Measurements from ENCODE around the gene ATP6V0C.
A peak's percentile ranks its signal among the peaks of the same experiment; 100 is the strongest.

The ATP6V0C gene

DNA sequence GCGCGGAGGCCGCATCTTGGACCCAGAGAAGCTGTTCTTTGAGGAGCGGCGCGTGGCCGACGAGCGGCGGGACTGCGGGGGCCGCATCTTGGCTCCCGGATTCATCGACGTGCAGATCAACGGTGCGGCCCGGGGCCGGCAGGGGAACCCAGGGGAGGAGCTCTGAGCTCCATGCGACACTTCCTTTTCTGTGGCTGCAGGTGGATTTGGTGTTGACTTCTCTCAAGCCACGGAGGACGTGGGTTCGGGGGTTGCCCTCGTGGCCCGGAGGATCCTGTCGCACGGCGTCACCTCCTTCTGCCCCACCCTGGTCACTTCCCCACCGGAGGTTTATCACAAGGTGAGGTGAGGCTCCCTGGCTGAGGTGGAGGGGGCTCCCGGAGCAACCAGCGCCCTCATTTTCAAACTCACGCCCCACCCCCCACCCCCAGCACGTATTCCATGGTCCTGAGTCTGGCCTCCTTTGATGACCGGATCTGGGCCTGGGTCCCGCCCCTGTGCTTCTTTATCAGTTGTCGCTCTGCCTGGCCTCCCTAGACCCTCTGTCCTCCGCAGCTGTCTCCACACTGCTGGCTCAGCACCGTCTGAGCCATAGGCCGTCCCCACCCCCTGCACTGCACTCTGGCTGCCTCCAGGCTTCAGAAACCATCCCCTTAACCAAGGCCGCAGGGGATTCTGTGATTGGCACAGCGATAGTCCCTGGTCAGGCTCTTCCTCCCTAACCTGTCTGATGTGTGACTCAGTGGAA lies 7.2 kb downstream of the ATP6V0C start:
- peak; percentile 66 for ATAC-seq
- Mint-ChIP-seq H3K9me3 (no peaks in the 10 kb centered on the region), H3K4me1 (peaks cover 62% of the 10 kb centered on the region), H3K4me3 (peak overlapping the region; percentile 79), H3K36me3 (peaks cover 92% of the 10 kb centered on the region), H3K27ac (peak overlapping the region; percentile 95)
- no peak for DNase-seq (ENCODE audit: low spot score in 2 of 2)

DNA sequence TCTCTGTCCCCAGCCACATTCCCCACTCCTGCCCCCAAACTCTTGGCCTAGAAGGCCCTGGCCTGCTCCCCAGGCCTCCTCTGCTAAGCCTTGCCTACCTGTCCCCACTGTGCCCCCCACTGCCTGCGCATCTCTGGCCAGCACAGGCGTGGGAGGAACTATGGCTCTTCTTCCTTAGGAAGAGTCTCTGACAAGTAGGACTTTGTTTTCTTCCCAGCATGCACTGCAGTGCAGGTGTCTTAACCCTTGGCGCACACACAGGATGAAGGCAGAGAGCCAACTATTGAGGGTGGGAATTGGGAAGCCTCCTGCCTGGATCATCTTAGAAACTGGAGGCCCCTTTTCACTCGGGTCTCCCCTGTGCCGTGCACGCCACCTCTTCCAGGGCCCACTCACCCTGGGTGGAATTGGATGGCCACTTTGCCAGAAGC lies 10.1 kb downstream of the ATP6V0C start:
- DNase-seq (ENCODE audit: low spot score in 2 of 2) = no peak
- Mint-ChIP-seq H3K4me1 (peaks cover 34% of the 10 kb centered on the region), H3K9me3 (no peaks in the 10 kb centered on the region), H3K27ac (peak overlapping the region; percentile 66), H3K4me3 (no peak overlapping the region), H3K36me3 (peaks cover 67% of the 10 kb centered on the region)
- ATAC-seq = no peak

DNA sequence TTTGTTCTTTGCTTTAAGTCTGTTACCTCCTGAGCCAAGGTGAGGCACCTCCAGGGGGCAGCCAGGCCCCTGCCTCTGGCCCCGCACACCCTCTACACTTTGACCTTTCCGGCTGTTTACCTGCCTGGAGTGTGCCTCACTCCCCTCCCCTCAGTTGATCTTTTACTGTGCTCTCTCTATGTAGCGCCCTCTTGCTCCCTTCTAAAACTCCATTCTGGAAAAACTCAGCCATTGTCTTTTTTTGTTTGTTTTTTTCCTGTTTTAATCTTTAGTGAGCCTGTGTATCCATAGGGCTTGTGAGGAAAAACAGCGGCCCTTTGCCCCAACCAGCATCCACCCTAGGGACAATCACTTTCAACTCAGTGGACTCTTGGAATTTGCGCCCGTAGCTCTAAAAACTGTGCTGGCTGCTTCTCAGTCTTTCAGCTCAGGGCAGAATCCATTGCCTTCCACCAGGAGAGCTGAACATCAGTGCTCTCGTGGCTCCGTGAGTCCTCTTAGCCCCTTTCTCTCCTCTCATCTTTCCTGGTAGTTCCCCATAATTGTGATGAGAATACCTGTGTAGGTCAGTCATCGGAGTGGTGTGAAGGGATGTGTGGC lies 10.7 kb downstream of the ATP6V0C start:
- H3K27ac Mint-ChIP-seq = peak overlapping the region; percentile 66
- H3K9me3 Mint-ChIP-seq = no peaks in the 10 kb centered on the region
- ATAC-seq (no peak), DNase-seq (ENCODE audit: low spot score in 2 of 2) (no peak)
- no peak overlapping the region for H3K4me3 Mint-ChIP-seq
- H3K36me3 Mint-ChIP-seq = peaks cover 60% of the 10 kb centered on the region
- H3K4me1 Mint-ChIP-seq = peaks cover 27% of the 10 kb centered on the region

DNA sequence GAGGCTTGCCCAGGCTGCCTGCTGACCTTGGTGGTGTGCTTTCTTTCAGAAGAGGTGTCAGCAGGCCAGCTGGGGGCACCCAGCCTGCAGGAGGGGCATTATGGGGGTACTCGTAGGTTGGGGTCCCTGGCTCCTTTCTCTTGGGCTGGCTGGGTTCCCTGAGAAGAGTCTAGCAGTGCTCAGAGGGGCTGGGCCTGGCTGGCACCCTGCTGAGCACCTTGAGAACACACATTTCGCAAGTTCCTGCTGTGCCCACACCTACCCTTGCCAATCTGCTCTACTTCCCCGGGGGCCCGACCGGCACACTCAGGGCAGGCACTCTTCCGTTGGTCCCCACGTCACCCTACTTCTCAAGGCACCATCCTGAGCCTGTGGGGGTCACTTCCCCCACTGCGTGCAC lies 12.4 kb downstream of the ATP6V0C start:
- ATAC-seq (no peak), DNase-seq (ENCODE audit: low spot score in 2 of 2) (no peak)
- H3K9me3 Mint-ChIP-seq = no peaks in the 10 kb centered on the region
- H3K27ac Mint-ChIP-seq = no peak overlapping the region
- H3K4me3 Mint-ChIP-seq = no peak overlapping the region
- H3K4me1 Mint-ChIP-seq = peaks cover 25% of the 10 kb centered on the region
- H3K36me3 Mint-ChIP-seq = peaks cover 49% of the 10 kb centered on the region

DNA sequence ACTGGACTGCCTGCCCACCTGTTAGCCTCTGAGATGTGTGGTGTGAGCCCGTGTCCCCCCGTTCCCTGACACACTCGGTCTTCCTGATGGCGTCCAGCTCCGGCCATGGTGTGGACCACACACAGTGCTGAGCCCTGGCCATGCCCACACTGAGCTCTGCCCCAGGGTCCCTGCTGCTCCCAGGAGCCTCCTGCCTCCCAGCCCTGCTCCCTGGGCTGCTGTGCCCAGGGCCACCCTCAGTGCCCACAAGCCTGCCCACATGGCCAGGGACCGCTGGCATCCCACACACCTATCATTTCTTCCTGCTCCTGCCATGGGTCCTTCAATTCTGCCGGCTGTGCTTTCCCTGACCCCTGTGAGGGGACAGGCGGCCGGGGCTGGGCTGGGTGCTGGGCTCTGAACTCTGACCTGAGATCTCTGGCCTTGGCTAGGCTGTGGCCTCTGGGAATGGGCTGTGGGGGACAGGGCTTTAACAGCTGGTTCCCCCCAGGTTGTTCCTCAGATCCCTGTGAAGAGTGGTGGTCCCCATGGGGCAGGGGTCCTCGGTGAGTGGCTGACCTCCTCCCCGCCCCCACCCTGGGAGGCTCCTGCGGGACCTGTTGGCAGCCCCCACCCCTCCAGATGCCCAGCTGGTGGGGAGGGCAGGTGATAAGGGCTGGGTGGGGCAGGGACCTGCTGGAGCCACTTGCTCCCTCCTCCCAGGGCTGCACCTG lies 13.5 kb downstream of the ATP6V0C start:
- Mint-ChIP-seq H3K4me3 (no peak overlapping the region), H3K36me3 (peaks cover 45% of the 10 kb centered on the region), H3K4me1 (peaks cover 30% of the 10 kb centered on the region), H3K27ac (no peak overlapping the region), H3K9me3 (no peaks in the 10 kb centered on the region)
- no peak for ATAC-seq
- DNase-seq (ENCODE audit: low spot score in 2 of 2) = no peak

DNA sequence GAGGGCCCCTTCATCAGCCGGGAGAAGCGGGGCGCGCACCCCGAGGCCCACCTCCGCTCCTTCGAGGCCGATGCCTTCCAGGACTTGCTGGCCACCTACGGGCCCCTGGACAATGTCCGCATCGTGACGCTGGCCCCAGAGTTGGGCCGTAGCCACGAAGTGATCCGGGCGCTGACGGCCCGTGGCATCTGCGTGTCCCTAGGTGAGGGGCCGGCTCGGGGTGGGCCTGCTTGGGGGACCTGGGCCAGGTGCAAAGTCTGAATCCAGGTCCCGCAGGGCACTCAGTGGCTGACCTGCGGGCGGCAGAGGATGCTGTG lies 14.0 kb downstream of the ATP6V0C start:
- ATAC-seq (no peak), DNase-seq (ENCODE audit: low spot score in 2 of 2) (no peak)
- Mint-ChIP-seq H3K9me3 (no peaks in the 10 kb centered on the region), H3K4me1 (peaks cover 35% of the 10 kb centered on the region), H3K4me3 (no peak overlapping the region), H3K27ac (no peak overlapping the region), H3K36me3 (peaks cover 51% of the 10 kb centered on the region)

DNA sequence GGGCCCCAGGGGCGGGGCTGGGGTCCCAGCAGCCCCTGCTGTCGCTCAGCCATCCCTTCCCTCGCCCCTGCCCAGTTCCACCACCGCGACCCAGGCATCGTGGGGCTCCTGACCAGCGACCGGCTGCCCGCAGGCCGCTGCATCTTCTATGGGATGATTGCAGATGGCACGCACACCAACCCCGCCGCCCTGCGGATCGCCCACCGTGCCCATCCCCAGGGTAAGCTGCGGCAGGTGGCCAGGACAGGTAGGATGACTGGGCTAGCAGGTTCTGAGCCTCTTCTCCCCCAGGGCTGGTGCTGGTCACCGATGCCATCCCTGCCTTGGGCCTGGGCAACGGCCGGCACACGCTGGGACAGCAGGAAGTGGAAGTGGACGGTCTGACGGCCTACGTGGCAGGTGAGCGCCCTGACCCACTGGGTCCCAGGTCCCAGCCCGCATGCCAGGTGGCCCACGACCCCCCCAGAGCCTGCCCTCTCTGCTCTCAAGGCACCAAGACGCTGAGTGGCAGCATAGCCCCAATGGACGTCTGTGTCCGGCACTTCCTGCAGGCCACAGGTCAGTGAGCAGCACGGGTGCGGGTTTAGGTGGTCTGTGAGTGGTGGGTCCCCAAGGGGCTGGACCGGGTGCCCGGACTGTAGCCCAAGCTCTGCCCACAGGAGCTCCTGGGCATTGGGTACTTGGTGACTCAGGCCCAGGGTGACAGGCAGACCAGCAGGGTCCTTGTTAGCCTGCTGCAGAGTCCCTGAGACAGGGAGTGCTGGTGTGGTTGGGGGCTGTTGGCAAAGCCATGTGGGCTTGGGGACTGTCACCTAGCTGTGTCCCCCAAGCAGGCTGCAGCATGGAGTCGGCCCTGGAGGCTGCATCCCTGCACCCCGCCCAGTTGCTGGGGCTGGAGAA lies 14.7 kb downstream of the ATP6V0C start:
- Mint-ChIP-seq H3K4me3 (no peak overlapping the region), H3K27ac (no peak overlapping the region), H3K36me3 (peaks cover 48% of the 10 kb centered on the region), H3K9me3 (no peaks in the 10 kb centered on the region), H3K4me1 (peaks cover 38% of the 10 kb centered on the region)
- ATAC-seq (no peak), DNase-seq (ENCODE audit: low spot score in 2 of 2) (no peak)

DNA sequence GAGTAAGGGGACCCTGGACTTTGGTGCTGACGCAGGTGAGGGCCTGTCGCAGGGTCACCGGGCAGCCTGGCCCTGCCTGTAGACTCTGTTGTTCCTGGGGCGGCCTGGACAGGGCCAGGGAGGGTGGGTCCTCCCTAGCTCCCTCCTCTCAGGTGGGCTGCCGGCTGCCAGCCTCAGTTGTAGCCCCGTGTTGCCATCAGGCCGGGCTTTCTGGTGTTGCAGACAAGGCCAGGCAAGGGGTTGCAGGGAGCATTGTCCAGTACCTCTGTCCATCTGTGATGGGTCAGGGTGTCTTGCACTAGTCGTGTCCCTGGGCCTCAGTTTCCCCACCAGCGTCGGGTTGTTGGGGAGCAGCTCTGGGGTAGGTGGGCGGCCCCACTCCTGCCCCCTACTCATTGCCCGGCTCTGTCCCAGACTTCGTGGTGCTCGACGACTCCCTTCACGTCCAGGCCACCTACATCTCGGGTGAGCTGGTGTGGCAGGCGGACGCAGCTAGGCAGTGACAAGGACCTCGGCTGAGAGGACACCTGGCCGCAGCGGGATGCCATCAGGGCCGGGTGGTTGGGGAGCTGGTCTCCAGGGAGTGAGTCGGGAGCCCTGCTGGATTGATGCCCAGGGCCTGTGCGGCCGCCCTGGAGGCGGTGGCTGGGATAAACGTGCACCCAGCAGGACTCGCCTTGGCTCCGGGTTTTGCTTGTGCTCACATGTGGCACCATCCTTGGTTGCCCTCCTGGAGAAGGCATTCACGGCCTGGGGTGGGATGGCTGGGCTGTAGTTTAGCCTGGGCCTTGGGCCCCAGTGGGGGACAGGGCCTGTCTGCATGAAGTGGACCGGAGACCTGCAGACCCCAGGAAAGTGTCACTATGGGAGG lies 15.5 kb downstream of the ATP6V0C start:
- no peak for DNase-seq (ENCODE audit: low spot score in 2 of 2)
- peaks cover 30% of the 10 kb centered on the region for H3K4me1 Mint-ChIP-seq
- peaks cover 40% of the 10 kb centered on the region for H3K36me3 Mint-ChIP-seq
- ATAC-seq = no peak
- no peaks in the 10 kb centered on the region for H3K9me3 Mint-ChIP-seq
- H3K27ac Mint-ChIP-seq = no peak overlapping the region
- H3K4me3 Mint-ChIP-seq = no peak overlapping the region

DNA sequence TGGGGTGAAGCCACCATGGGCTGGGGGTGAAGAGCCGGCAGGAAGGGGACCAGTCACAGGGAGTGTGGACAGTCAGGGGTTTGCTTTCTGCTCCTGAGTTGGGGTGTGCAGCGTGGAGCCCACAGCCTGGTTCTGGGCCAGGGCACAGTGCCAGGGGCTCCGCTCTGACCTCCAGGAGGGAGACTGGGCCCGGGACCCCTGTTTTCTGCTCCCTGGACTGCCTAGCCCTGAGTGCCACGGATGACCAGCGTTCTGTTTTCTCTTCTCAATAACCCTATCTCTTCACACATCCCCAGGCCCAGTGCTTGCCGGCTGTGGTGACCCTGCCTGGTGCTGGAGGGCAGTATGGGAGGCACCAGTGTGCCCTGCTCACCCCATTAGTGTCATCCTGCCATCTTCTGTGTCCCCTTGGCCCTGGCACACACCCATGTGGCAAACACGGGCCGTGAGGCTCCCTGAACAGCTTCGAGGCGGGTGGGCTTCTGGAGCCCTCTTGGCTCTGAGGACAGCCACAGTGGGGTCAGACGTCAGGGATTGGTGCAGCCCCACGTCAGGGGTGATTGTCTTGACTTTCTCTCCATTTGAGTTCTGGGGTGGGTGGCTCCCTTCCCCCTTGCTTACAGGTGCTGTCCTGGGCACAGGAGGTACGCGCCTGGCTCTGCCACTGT lies 16.3 kb downstream of the ATP6V0C start:
- peak overlapping the region; percentile 97 for H3K27ac Mint-ChIP-seq
- peaks cover 26% of the 10 kb centered on the region for H3K4me1 Mint-ChIP-seq
- DNase-seq (ENCODE audit: low spot score in 2 of 2) (no peak), ATAC-seq (no peak)
- H3K36me3 Mint-ChIP-seq = peaks cover 32% of the 10 kb centered on the region
- H3K9me3 Mint-ChIP-seq = no peaks in the 10 kb centered on the region
- H3K4me3 Mint-ChIP-seq = peak overlapping the region; percentile 31

DNA sequence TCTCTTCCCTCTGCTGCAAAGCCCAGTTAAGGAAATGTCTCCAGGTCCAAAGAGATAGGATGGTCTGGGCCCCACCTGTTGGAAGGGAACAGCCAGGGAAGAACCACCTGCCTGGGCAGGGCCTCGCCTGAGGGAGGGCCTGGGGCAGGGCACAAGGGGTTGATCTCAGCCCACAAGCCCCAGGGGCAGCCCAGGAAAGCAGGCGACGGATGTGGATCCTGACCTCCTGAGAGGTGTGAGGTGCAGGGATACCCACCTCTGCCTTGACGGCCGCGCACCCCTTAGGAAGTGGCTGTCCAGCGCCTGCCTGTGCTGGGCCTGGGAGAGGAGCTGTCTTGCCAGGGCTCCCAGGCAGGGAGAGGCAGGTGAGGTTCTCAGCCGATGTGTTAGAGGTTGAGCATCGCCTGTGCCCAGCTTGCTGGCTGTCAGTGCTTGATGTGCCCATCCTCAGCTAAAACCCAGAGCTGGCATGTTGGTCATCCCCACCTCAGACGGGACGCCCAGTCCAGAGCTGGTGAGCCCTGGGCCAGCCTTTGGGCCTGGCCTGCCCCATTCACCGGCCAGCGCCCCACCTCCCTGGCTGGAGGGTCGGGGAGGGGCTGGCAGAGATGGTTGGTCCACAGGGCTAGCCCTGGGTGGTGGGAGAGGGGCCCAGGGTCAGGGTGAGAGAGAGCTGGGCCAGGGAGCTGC lies 17.0 kb downstream of the ATP6V0C start:
- Mint-ChIP-seq H3K9me3 (no peaks in the 10 kb centered on the region), H3K4me3 (peak overlapping the region; percentile 96), H3K36me3 (peaks cover 26% of the 10 kb centered on the region), H3K4me1 (peaks cover 26% of the 10 kb centered on the region), H3K27ac (peak overlapping the region; percentile 97)
- no peak for DNase-seq (ENCODE audit: low spot score in 2 of 2)
- no peak for ATAC-seq

DNA sequence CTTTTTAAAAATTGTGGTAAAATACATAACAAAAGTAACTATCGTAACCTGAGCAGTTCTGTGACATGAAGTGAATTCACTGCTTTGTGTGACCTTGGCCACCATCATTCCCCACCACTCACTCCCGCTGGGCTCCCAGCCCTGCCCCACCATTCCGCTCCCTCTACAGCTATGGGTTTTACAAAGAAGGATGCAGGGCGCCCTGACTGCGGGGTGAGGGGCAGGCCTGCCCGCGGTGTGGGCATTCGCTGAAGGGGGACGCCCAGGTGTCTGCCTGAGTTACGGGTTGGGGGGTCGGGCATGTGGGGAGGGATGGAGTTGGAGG lies 17.6 kb downstream of the ATP6V0C start, which contains the start of gene CEMP1:
Gene CEMP1 (minus strand): TSS at position 38 of the 325 bp plus-strand sequence. CDS start 335 bp downstream, outside the sequence.
- H3K4me3 Mint-ChIP-seq = peak within 1 kb of the TSS; percentile 96
- no peaks in the 10 kb centered on the region for H3K9me3 Mint-ChIP-seq
- no peak for DNase-seq (ENCODE audit: low spot score in 2 of 2)
- peaks cover 26% of the 10 kb centered on the region for H3K4me1 Mint-ChIP-seq
- peak within 1 kb of the TSS; percentile 97 for H3K27ac Mint-ChIP-seq
- peaks cover 22% of the 10 kb centered on the region for H3K36me3 Mint-ChIP-seq
- no peak for ATAC-seq

DNA sequence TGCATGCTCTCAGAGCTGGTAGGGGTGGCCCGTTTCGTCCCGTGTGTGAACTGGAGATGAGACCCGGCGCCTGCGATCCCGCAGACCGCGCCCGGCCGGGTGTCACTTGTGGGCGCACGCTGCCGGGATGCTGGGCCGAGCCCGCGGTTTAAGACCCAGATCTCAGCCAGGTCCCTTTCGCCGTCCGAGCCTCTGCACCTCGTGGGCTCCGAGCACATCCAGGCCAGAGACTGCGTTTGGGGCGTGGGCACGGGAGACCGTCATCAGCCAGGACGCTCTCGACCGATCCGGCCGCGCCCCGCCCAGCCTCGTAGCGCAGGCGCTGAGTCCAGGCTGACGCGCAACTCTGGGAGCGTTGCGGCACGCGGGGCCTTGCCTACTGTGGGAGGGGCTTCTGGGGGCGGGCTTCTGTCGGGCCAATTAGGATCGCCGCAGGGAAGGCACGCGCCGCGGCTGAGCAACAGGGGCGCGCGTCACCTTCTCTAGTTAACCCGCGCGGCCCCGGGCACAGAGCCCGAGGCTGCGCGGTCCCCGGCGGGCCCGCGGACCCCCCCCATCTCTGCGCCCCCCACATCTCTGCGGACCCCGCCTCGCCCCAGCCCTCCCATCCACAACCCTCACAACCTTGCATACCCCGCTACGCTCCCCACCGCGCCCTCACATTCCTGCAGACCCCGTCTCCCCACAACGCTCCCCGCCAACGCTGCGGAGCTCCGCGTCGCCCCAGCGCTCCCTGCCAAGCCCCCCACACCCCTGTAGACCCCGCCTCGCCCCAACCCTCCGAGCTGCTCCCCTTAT lies 18.1 kb downstream of the ATP6V0C start:
- DNase-seq (ENCODE audit: low spot score in 2 of 2) (peak; percentile 91 to 97), ATAC-seq (peak; percentile 93)
- peaks cover 26% of the 10 kb centered on the region for H3K4me1 Mint-ChIP-seq
- H3K27ac Mint-ChIP-seq = peak overlapping the region; percentile 97
- H3K9me3 Mint-ChIP-seq = no peaks in the 10 kb centered on the region
- H3K36me3 Mint-ChIP-seq = peaks cover 22% of the 10 kb centered on the region
- H3K4me3 Mint-ChIP-seq = peak overlapping the region; percentile 96

Data from stimulated activated effector memory CD8-positive, alpha-beta T cell treated with anti-CD3 and anti-CD28 coated beads, Interleukin-12 subunit alpha, Interleukin-12 subunit beta, amount 100 ng/mL, for 72 hours (primary cell).